Transverse colon (tissue), 4 donors: ENCODE data around the gene DGKD. TPM values are rescaled to one million over a fixed set of nuclear protein-coding genes. Genes with fewer than 3 reads are reported as not detected.

Experiments
- DNase-seq: peaks from one replicate; pipeline ENCODE4 v3.0.0-alpha.2; 2019
- H3K27ac ChIP-seq, 4 donors: fragments of 200-600 bp; sonication (generic); 2 replicates each; pipeline ENCODE4 v1.5.1; 2016 to 2018; ENCODE audit warnings: inconsistent platforms in 4 of 4
- H3K27me3 ChIP-seq: fragments of 200-600 bp; sonication (generic); 2 replicates; pipeline ENCODE4 v1.5.1; 2017; ENCODE audit warnings: inconsistent platforms
- H3K36me3 ChIP-seq, 4 donors: fragments of 200-600 bp; sonication (generic); 2 replicates each; pipeline ENCODE4 v1.5.1; 2017 to 2019; ENCODE audit warnings: inconsistent platforms in 4 of 4
- H3K4me1 ChIP-seq, 4 donors: fragments of 200-600 bp; sonication (generic); 2 replicates each; pipeline ENCODE4 v1.5.1; 2017 to 2020; ENCODE audit warnings: inconsistent platforms in 4 of 4
- H3K4me3 ChIP-seq, 4 donors: fragments of 200-600 bp; sonication (generic); 1 replicate in 1 of 4; 2 replicates in 3 of 4; pipeline versions ENCODE4 v1.5.1 to v1.6.1; 2017 to 2019; ENCODE audit warnings: inconsistent platforms in 4 of 4
- H3K9me3 ChIP-seq, 2 donors: fragments of 200-600 bp; sonication (generic); 2 replicates each; pipeline ENCODE4 v1.5.1; 2017 to 2019; ENCODE audit warnings: inconsistent platforms in 2 of 2
- EP300 ChIP-seq: sonication (generic); formaldehyde crosslinking; IDR thresholded peaks from one replicate; pipeline ENCODE4 v1.6.1; 2017; ENCODE audit warnings: antibody characterized with exemption, low read depth
- POLR2A ChIP-seq: fragments of 450-650 bp; IDR thresholded peaks from one replicate; pipeline ENCODE4 v1.6.1; 2016; ENCODE audit warnings: antibody characterized with exemption, mild to moderate bottlenecking, moderate library complexity
- POLR2AphosphoS5 ChIP-seq, 3 donors: sonication (generic); formaldehyde crosslinking; IDR thresholded peaks; one replicate each; pipeline ENCODE4 v1.6.1; 2016; ENCODE audit warnings: antibody characterized with exemption in 3 of 3
- WGBS, 2 donors: methylation state at CpG; one replicate each; pipeline ENCODE4 v1.1.5; 2018; ENCODE audit warnings: low coverage in 1 of 2; 5-methylcytosine and 5-hydroxymethylcytosine counted together
- in situ Hi-C, 4 donors: fragments of 200-750 bp; cut with MboI; loops; one replicate each; pipeline versions ENCODE4 v1.15.0 to v1.15.1; 2017; ENCODE audit warnings: low sequenced_read_pairs in 3 of 4, low pct_ligation_motif_present in 1 of 4, low pct_unique_long_range_greater_than_20kb in 1 of 4
- intact Hi-C: fragments of 100-400 bp; cut with DNase I; formaldehyde crosslinking; loops from one replicate; pipeline ENCODE4 v1.15.1; 2023; ENCODE audit warnings: low total_unique reads
- total RNA-seq, 4 donors: library from RNA; depleted of rRNA; stranded (reverse); fragments of >200 nt; gene quantifications; one replicate each; pipeline ENCODE4 v1.1.0, GENCODE V29; 2016
- TF ChIP-seq, protein P1 (sequence below), 5 experiments: fragments of 200-600 bp in 3 of 5; fragments of 450-650 bp in 2 of 5; sonication (generic) in 3 of 5; IDR thresholded peaks; 1 replicate in 2 of 5; 2 replicates in 3 of 5; pipeline ENCODE4 v1.5.1; 2016 to 2017; ENCODE audit warnings: antibody characterized with exemption in 5 of 5, inconsistent platforms in 3 of 5, mild to moderate bottlenecking in 2 of 5, moderate library complexity in 1 of 5

The DGKD gene
- total RNA-seq, 4 donors from 2014 or later = 55.7 to 166 (median 91.5) TPM

DNA sequence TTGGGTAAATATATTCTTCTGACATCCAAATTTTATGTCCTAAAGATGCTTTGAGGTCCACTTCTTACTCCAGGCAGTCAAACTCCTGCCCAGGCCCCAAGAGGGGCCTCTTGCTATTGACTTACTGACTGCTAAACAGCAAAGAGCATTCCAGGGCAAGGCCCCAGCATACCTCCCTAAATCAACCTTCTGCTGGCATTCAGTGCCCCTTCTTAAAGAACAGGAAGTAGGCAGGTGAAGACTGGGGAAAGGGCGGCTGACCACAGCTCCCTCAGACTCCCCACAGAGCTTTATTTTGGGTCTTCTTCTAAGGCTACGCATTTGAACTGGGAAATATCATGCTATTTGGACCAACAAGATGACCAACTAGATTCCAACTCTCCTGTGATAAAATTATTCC is 143.4 kb downstream of the DGKD start:
- TF ChIP-seq POLR2A (no peak), POLR2AphosphoS5 (IDR thresholded peaks at IDR 0.05) (no peak), EP300 (no peak)
- TF ChIP-seq, protein P1, sequence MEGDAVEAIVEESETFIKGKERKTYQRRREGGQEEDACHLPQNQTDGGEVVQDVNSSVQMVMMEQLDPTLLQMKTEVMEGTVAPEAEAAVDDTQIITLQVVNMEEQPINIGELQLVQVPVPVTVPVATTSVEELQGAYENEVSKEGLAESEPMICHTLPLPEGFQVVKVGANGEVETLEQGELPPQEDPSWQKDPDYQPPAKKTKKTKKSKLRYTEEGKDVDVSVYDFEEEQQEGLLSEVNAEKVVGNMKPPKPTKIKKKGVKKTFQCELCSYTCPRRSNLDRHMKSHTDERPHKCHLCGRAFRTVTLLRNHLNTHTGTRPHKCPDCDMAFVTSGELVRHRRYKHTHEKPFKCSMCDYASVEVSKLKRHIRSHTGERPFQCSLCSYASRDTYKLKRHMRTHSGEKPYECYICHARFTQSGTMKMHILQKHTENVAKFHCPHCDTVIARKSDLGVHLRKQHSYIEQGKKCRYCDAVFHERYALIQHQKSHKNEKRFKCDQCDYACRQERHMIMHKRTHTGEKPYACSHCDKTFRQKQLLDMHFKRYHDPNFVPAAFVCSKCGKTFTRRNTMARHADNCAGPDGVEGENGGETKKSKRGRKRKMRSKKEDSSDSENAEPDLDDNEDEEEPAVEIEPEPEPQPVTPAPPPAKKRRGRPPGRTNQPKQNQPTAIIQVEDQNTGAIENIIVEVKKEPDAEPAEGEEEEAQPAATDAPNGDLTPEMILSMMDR (IDR thresholded peaks at IDR 0.05) = no peak
- DNase-seq = no peak
- Histone ChIP-seq H3K4me1 (peaks cover 0 to 6% (median 0%) of the 10 kb centered on the region in 4 donors), H3K27ac (no peak overlapping the region), H3K36me3 (peaks cover 0 to 40% (median 5%) of the 10 kb centered on the region in 4 donors), H3K9me3 (no peaks in the 10 kb centered on the region), H3K4me3 (no peak overlapping the region), H3K27me3 (no peaks in the 10 kb centered on the region)
- in situ Hi-C loops = no loop called here
- intact Hi-C loops = no loop called here
- 66% methylated on average over 2 of the region's 2 CpGs; no CpG with 5 or more reads in 1 of the 2 donors for WGBS, 2 donors

DNA sequence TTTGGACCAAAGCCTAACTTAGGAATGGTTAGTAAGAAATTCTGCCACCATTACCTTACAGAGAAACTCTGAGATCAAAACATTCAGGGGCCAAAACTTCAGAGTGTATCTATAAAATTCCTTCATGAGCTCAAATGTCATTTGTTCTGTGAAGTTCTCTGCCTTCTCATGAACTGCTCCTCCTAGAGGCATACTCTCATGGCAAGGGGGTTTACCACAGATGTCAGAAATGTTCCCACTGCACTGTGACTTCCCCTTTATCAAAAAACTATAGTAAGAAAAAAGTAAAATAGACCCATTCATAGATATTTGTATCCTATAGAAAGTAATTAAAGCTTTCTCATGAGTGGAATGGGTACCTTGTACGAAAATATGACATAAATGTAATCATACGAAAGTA is 143.8 kb downstream of the DGKD start:
- H3K36me3 ChIP-seq = peaks cover 0 to 41% (median 5%) of the 10 kb centered on the region in 4 donors

DNA sequence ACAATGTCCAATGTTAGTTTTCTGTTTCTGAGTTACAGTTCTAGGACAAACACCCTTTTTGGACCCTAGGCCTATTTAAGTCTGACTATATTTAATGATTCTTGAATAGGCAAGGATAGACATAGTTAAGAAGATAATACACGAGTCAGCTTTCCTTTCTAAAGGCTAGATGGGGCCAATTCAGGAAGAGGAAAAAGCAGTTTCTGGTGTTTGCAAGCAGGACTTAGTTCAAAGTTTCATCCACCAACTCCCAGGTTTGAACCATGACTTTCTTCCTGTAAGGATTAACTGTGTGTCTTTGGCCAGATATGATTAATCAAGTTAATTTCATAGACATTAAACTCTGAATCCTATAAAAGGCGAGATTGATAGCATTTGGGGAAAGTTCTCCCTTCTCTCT is 145.6 kb downstream of the DGKD start:
- H3K9me3 ChIP-seq = peaks cover 9 to 11% of the 10 kb centered on the region in 2 donors
- no peaks in the 10 kb centered on the region for H3K27me3 ChIP-seq
- no peak overlapping the region for H3K4me3 ChIP-seq
- intact Hi-C loops (no loop called here), in situ Hi-C loops (no loop called here)
- H3K27ac ChIP-seq = no peak overlapping the region
- WGBS, 2 donors = 62 to 70% methylated on average over 2 of the region's 2 CpGs
- no peak for TF ChIP-seq EP300
- TF ChIP-seq POLR2AphosphoS5 (IDR thresholded peaks at IDR 0.05) = no peak
- no peak for TF ChIP-seq POLR2A
- TF ChIP-seq, protein P1 (IDR thresholded peaks at IDR 0.05) = no peak
- peaks cover 0 to 6% (median 0%) of the 10 kb centered on the region in 4 donors for H3K4me1 ChIP-seq
- peaks cover 0 to 54% (median 9%) of the 10 kb centered on the region in 4 donors for H3K36me3 ChIP-seq
- no peak for DNase-seq

More for the DNA sequence above, 143.8 kb downstream of the DGKD start:
- Histone ChIP-seq H3K27ac (no peak overlapping the region), H3K9me3 (peaks cover under 1 to 2% of the 10 kb centered on the region in 2 donors), H3K4me1 (peaks cover 0 to 6% (median 0%) of the 10 kb centered on the region in 4 donors), H3K4me3 (no peak overlapping the region), H3K27me3 (no peaks in the 10 kb centered on the region)
- no peak for TF ChIP-seq POLR2AphosphoS5 (IDR thresholded peaks at IDR 0.05)
- TF ChIP-seq EP300 = no peak
- TF ChIP-seq, protein P1 (IDR thresholded peaks at IDR 0.05) = no peak
- intact Hi-C loops (no loop called here), in situ Hi-C loops (no loop called here)
- no peak for DNase-seq
- 91 to 96% methylated on average over 2 of the region's 2 CpGs for WGBS, 2 donors

- Histone ChIP-seq H3K27ac (no peak overlapping the region), H3K4me3 (no peak overlapping the region), H3K27me3 (no peaks in the 10 kb centered on the region), H3K36me3 (peaks cover 0 to 51% (median 10%) of the 10 kb centered on the region in 4 donors), H3K4me1 (peaks cover 0 to 6% (median 0%) of the 10 kb centered on the region in 4 donors), H3K9me3 (peaks cover 9 to 11% of the 10 kb centered on the region in 2 donors)
- TF ChIP-seq EP300 (no peak), POLR2AphosphoS5 (IDR thresholded peaks at IDR 0.05) (no peak), POLR2A (no peak)
- TF ChIP-seq, protein P1 (IDR thresholded peaks at IDR 0.05) = no peak
- in situ Hi-C loops = no loop called here
- intact Hi-C loops = no loop called here
- 89 to 100% methylated on average over 2 to 3 of the region's 3 CpGs for whole genome bisulfite sequencing, 2 donors
- no peak for DNase-seq
These were observed 147.1 kb downstream of the DGKD start for GRCh38 chr2:233501198-233502076.
